ENCODE results near the gene MUC7. TPM values are rescaled to one million over a fixed set of nuclear protein-coding genes. Genes with fewer than 3 reads are reported as not detected.

MUC7 gene
- not detected for total RNA-seq

DNA sequence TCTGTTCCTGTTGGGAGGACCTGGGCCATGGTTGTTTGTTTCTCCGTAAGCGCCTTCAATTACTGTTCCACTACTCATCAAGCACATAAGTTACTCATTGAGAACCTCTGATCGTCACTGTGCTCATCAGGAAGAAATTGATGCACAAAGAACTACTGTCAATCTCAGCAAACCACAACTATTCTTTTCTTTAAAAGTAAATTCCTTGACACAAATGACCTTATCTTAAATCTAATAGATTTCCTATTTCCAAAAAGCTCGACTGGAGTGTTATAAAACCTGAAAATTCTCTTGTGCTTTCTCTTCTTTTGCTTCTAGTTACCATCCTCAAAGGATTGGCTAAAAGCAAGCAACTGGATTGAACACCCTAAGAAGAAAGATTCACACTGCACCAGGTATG lies at the start of gene MUC7:
TSS of gene MUC7 (plus strand) at position 301 of the 400 bp plus-strand sequence. CDS start 1,825 bp downstream, outside the sequence.
- DNase-seq, result no peak
- Histone ChIP-seq H3K27me3 (no peaks in the 10 kb centered on the region), H3K4me3 (no peak within 1 kb of the TSS), H3K36me3 (no peaks in the 10 kb centered on the region), H3K27ac (no peak within 1 kb of the TSS), H3K9me3 (peaks cover 0 to 3% (median 0%) of the 10 kb centered on the region in 3 donors), H3K4me1 (no peaks in the 10 kb centered on the region)
- WGBS, 2 donors, result 66 to 69% methylated on average over 4 of the region's 4 CpGs
- intact Hi-C loops (cut with DNase I), result no loop called here
- TF ChIP-seq POLR2A (IDR thresholded peaks at IDR 0.05), result no peak
- TF ChIP-seq, protein P1, sequence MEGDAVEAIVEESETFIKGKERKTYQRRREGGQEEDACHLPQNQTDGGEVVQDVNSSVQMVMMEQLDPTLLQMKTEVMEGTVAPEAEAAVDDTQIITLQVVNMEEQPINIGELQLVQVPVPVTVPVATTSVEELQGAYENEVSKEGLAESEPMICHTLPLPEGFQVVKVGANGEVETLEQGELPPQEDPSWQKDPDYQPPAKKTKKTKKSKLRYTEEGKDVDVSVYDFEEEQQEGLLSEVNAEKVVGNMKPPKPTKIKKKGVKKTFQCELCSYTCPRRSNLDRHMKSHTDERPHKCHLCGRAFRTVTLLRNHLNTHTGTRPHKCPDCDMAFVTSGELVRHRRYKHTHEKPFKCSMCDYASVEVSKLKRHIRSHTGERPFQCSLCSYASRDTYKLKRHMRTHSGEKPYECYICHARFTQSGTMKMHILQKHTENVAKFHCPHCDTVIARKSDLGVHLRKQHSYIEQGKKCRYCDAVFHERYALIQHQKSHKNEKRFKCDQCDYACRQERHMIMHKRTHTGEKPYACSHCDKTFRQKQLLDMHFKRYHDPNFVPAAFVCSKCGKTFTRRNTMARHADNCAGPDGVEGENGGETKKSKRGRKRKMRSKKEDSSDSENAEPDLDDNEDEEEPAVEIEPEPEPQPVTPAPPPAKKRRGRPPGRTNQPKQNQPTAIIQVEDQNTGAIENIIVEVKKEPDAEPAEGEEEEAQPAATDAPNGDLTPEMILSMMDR (IDR thresholded peaks at IDR 0.05), result no peak

DNA sequence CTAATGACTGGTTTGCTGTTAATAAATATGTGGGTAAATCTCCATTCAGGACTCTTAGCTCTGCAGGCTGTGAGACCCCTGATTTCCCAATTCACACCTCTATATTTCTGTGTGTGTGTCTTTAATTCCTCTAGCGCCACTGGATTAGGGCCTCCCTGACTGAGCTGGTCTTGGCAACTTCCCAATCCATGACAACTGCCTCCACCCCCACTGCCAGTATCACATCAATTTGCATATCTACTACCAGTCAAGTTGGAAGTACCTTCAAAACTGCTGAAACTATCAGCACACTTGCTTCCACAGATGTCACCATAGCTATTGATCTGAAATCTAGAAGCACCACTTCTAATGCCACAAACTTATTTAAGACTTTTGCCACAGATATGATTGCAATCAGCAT lies 46.7 kb upstream of the MUC7 start:
- DNase-seq, result no peak
- no peaks in the 10 kb centered on the region for H3K4me1 ChIP-seq
- TF ChIP-seq POLR2A (IDR thresholded peaks at IDR 0.05), result no peak
- TF ChIP-seq, protein P1 (IDR thresholded peaks at IDR 0.05), result no peak
- intact Hi-C loops (cut with DNase I), result no loop called here
- 33 to 71% methylated on average over 1 of the region's 1 CpG for WGBS, 2 donors
- H3K36me3 ChIP-seq, result no peaks in the 10 kb centered on the region
- no peak overlapping the region for H3K4me3 ChIP-seq
- no peaks in the 10 kb centered on the region for H3K9me3 ChIP-seq
- H3K27me3 ChIP-seq, result no peaks in the 10 kb centered on the region
- no peak overlapping the region for H3K27ac ChIP-seq

DNA sequence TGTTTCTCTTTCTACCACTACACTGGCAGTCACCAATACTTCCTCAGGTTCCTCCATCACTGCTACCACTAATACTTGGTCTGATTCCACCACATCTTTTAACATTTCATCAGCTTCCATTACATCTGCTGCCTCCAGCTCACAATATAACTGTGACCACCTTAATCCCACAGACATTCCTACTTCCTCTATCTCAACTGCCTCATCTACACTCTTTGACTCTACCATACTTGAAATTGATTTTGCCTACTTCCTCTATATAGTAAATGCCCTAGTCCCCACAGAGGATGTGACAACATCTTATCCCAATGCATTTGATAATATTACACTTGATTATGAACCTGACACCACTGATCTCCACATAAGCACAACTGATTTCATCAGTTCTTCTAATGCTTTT lies 45.2 kb upstream of the MUC7 start:
- H3K27ac ChIP-seq, result no peak overlapping the region
- TF ChIP-seq, protein P1 (IDR thresholded peaks at IDR 0.05), result no peak
- TF ChIP-seq POLR2A (IDR thresholded peaks at IDR 0.05), result no peak
- no peak overlapping the region for H3K4me3 ChIP-seq
- intact Hi-C loops (cut with DNase I), result no loop called here
- H3K36me3 ChIP-seq, result no peaks in the 10 kb centered on the region
- H3K27me3 ChIP-seq, result no peaks in the 10 kb centered on the region
- no peak for DNase-seq
- no peaks in the 10 kb centered on the region for H3K4me1 ChIP-seq
- H3K9me3 ChIP-seq, result no peaks in the 10 kb centered on the region

DNA sequence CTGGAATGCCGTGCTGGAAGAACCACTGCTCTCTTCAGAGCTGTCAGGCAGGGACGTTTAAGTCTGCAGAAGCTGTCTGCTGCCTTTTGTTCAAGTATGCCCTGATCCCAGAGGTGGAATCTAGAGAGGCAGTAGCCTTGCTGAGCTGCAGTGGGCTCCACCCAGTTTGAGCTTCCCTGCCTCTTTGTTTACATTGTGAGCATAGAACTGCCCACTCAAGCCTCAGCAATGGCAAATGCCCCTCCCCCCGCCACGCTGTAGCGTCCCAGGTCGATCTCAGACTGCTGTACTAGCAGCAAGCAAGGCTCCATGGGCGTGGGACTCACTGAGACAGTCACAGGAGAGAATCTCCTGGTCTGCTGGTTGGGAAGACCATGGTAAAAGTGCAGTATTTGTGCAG lies 34.8 kb upstream of the MUC7 start:
- intact Hi-C loops (cut with DNase I), result no loop called here
- no peaks in the 10 kb centered on the region for H3K27me3 ChIP-seq
- H3K9me3 ChIP-seq, result no peaks in the 10 kb centered on the region
- no peak for DNase-seq
- WGBS, 2 donors, result 52 to 55% methylated on average over 5 to 7 of the region's 7 CpGs
- H3K4me3 ChIP-seq, result no peak overlapping the region
- H3K4me1 ChIP-seq, result no peaks in the 10 kb centered on the region
- H3K36me3 ChIP-seq, result no peaks in the 10 kb centered on the region
- TF ChIP-seq POLR2A (IDR thresholded peaks at IDR 0.05), result no peak
- H3K27ac ChIP-seq, result no peak overlapping the region

DNA sequence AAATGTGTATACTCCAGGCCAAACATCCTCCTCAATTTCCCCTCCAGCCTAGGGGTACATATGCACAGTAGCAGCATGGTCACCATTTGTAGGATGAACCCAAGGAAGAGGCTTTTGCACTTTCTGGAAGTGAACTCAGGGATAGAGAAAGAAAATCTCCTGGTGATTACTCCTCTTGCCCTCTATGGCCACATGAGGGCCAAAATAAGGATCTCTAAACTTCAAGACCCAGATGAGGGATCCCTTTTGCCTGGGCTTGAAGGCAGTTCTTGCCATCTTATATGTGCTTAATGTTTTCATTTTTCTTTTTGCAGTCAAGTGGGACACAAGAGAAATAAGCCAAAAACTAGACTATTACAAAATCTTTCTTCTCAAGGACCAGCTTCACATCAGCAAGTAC lies 29.5 kb upstream of the MUC7 start:
- H3K27ac ChIP-seq, result no peak overlapping the region
- DNase-seq, result no peak
- no peaks in the 10 kb centered on the region for H3K9me3 ChIP-seq
- H3K27me3 ChIP-seq, result no peaks in the 10 kb centered on the region
- H3K4me3 ChIP-seq, result no peak overlapping the region
- intact Hi-C loops (cut with DNase I), result no loop called here
- no peak for TF ChIP-seq POLR2A (IDR thresholded peaks at IDR 0.05)
- TF ChIP-seq, protein P1 (IDR thresholded peaks at IDR 0.05), result no peak
- no peaks in the 10 kb centered on the region for H3K36me3 ChIP-seq
- H3K4me1 ChIP-seq, result no peaks in the 10 kb centered on the region

DNA sequence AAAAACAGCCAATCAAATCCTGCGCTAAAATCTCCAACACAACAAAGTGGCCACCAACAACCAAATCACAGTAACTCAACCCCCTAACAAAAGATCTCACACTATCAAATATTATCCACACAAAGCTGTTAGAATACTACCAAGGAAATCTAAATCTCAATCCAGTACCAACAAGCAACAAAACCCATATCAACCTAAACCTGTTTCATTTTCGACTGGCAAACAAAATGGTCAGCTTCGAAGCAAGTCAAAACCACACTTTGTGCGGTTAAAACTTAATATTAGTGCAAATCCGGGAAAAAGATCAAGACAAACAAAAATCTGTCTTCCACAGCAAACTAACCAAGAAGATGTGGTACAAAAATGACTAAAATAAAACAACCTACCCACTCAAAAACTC lies 28.7 kb upstream of the MUC7 start:
- Histone ChIP-seq H3K27ac (no peak overlapping the region), H3K4me3 (no peak overlapping the region), H3K4me1 (no peaks in the 10 kb centered on the region), H3K27me3 (no peaks in the 10 kb centered on the region), H3K36me3 (no peaks in the 10 kb centered on the region), H3K9me3 (no peaks in the 10 kb centered on the region)
- WGBS, 2 donors, result 84 to 88% methylated on average over 5 of the region's 5 CpGs
- DNase-seq, result no peak
- intact Hi-C loops (cut with DNase I), result no loop called here
- TF ChIP-seq POLR2A (IDR thresholded peaks at IDR 0.05), result no peak
- TF ChIP-seq, protein P1 (IDR thresholded peaks at IDR 0.05), result no peak

All from esophagus squamous epithelium (tissue), 5 donors.